ENCODE results near the gene ARSJ.

DNA sequence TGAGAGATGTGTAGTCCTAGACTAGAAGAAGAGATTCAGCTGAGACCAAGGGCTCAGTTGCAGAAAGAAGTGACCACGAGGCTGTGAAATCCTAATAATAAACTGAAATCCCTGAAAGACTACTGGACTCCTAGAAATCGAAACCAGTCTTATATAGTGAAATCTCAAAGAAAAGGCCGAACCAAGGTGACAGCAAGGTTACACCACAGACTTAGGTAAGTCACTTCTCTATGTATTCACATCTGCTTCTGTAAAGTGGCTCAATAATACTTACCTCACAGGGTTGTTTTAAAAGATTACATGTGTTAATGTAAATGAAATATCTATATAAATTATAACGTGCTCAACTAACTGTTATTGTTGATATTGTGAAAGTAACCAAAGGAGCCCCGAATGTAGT is 60.3 kb downstream of the ARSJ start:
- TF ChIP-seq POLR2AphosphoS5 (IDR thresholded peaks at IDR 0.05; ENCODE audit: borderline replicate concordance, low read depth, low read length) (no peak), EZH2 (IDR thresholded peaks at IDR 0.05) (no peak), FOXP2 (optimal IDR thresholded peaks at IDR 0.05; ENCODE audit: control extremely low read depth, extremely low read length, insufficient read depth) (no peak)

All from SK-N-MC (cell line).